GDM1 (cell line): Measurements from ENCODE around the gene GNPAT.

Experiments used
- DNase-seq: peaks from one replicate; lab custom pipeline; 2025; lab: John Stamatoyannopoulos, UW

GNPAT gene

DNA sequence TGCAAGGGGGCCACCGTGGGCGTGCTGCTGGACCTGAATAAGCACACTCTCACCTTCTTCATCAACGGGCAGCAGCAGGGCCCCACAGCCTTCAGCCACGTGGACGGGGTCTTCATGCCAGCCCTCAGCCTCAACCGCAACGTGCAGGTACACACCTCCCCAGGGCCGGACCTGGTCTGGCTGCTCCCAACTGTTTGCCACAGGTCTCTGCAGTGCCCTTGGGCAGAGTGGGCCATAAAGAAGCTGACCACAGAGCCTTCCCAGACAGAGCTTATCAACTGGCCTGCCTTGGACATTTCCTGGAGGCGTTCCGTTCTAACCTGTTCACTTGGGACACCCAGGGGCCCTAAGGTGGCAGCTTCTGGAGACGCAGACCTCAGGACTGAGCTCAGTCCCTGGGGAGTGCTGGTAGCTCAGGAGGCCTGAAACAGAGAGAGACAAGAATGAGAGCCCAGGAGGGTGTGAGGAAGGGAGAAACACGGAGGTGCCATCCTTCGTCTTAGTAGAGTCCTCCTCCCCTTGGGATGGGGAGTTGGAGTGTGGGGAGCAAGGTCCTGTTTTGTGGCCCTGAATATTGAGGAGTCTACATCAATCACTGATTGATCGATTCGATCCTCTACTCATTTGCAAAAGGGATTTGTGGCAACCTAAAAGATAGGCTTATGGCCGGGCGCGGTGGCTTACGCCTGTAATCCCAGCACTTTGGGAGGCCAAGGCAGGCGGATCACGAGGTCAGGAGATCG is 27.0 kb upstream of the GNPAT start:
- no peak for DNase-seq

GRCh38 chr1:231214918-231215680 is 25.9 kb upstream of the GNPAT start:
- DNase-seq, result no peak

- no peak for DNase-seq
Observed at GRCh38 chr1:231215681-231216385, 25.2 kb upstream of the GNPAT start.

DNA sequence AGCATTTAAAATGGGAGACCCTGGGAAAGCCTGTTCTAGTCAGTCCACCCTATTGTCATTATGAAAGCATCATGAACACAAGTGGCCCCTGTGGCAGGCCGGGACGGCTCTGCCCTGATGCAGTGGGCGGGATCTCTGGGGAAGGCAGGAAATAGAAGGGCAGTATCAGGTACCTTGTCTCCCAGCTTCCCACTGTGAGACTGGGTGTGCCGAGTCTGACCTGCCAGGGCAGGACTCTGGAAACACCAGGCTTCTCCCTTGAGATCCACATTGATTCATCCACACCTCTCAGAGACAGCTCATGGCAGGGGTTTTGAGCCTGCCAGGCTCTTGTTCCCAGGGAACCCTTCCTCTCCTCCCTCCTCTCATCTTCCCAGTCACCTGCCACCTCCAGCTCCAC is 24.5 kb upstream of the GNPAT start:
- no peak for DNase-seq

DNA sequence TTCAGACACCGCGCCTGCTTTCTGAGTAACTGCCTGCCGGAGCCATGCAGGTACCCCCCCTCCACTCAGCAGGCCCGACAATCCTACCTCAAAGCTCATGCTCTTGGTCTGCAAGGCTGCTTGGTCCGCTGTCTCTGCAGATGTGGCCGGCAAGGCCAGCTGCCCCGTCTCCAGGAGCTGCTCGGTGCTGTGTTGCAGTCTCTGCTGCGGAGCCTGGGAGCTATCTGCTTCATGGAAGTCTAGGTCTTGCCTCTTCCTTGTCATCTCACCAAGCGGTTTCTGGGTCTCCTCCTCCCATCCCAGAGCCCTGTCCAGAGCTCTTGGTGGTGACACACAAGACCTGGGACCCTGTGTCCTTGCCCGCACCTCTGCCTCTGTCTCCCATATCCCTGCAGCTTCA is 24.0 kb upstream of the GNPAT start:
- no peak for DNase-seq

DNA sequence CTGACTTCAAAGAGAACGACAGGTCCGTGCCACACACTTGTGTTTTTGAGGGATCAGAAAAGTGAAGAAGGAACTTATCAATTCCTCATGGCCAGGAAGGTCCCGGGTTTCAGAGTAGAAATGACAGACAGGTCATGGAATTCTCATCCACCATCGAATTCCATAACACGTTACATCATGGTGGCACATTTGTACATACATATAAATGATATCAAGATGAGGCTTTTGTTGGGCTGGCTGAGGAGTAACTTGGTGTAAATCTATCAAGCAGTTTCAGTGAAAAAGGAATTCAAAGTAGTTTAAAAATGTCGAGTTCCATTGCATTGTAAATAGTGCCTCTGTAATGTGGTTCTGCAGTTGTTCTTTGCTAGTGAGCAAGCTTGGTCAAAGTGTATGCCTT is 22.9 kb upstream of the GNPAT start:
- no peak for DNase-seq

- DNase-seq, result no peak
Observed at GRCh38 chr1:231219422-231220401, 21.3 kb upstream of the GNPAT start.

DNA sequence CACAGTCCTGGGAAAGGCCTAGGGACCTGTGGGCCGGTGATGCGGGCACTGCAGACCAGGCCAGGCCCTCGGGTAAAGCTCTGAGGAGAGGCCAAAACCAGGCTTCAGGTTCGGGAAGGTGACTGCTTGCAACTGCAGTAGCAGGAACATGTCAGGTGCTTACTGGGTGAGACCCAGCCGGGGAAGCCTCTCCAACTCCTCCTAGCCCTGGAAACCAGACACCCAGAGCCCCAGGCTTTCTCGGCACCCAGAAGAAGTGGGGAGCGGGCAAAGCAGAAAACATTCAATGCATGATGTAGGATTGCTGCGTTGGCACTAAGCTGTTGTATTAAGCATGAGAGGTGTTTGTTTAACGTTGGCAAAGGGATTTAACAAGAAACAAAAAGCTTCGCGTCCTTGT is 20.2 kb upstream of the GNPAT start:
- DNase-seq, result no peak

- no peak for DNase-seq
Observed at GRCh38 chr1:231226156-231226555, 14.9 kb upstream of the GNPAT start.

GRCh38 chr1:231231511-231231910 is 9.5 kb upstream of the GNPAT start:
- no peak for DNase-seq

- no peak for DNase-seq
Observed at GRCh38 chr1:231232870-231233734, 7.9 kb upstream of the GNPAT start.

- DNase-seq, result no peak
Observed at GRCh38 chr1:231233735-231234417, 7.1 kb upstream of the GNPAT start.

- no peak for DNase-seq
Observed at GRCh38 chr1:231234506-231234905, 6.5 kb upstream of the GNPAT start.

DNA sequence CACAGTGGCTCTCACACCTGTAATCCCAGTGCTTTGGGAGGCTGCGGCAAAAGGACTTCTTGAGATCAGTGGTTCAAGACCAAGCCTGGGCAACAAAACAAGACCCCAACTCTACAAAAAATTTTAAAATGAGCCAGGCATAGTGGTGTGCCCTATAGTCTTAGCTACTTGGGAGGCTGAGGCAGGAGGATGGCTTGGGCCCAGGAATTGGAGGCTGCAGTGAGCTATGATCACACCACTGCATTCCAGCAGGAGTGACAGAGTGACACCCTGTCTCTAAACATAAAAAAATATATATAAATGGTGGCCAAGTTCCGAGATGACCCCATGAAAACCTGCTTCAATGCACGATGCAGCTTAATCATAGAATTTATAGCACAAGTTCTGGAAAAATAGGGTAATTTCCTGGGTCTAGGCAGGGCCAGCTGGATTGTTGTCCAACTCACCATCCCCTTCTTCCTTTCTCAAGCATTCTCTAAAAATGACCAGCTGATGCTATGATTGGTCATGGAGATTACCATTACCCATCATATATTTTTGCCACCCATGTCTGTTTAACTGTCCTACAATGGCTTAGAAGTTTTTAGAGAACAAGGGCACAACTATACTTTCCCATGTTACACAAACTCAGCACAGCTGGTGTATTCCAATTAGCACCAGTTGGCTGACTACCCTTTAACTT is 5.3 kb upstream of the GNPAT start:
- no peak for DNase-seq

- no peak for DNase-seq
Observed at GRCh38 chr1:231236208-231236591, 4.8 kb upstream of the GNPAT start.

DNA sequence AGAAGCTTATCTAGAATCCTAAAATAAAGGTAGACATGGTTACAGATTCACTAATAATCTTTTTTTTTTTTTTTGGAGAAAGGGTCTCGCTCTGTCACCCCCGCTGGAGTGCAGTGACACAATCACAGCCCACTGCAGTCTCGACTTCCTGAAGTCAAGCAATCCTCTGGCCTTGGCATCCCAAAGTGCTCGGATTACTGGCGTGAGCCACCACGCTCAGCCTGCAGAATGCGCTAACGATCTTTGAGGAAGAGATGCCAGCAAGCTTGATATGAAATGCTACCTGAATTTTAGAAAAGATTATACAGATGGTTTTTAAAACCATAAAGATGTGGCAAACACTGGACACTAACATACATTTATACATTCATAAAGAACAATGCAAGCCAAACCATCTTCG is 4.1 kb upstream of the GNPAT start:
- DNase-seq, result no peak

DNA sequence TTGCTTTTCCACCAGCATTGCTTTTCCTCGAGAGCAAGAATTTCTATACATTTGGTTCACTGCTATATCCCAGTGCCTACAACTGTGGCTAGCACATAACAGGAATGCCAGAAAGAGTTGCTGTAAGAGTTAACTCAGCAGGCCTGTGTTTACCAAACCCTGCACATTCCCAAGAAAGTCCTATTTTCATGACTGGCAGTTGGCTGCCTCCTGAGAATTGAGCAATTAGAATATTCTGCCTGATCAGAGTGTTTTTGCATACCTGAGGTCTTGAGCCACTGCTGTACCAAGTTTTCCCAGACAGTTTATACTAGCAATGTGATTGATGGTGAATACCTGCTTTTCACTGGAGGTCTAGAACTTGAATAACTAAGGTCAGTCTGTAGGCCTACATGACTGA is 2.7 kb upstream of the GNPAT start:
- DNase-seq, result no peak

DNA sequence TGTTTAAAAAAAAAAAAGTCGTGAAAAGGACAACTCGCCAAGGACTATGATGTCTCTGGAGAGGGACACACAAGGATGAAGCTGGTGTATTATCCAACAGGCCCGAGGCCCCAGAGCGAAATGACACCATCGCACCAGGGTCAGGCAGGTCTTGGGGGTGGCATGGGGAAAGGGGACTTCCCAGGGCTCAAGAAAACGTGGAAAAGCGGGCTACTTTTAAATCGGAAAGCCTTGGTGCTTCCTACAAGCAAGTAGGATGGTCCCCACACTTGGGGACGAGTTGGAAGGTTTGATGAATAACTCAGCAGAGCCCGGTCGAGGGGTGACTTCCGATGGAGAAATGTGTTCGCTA is 505 bp upstream of the GNPAT start:
- no peak for DNase-seq

DNA sequence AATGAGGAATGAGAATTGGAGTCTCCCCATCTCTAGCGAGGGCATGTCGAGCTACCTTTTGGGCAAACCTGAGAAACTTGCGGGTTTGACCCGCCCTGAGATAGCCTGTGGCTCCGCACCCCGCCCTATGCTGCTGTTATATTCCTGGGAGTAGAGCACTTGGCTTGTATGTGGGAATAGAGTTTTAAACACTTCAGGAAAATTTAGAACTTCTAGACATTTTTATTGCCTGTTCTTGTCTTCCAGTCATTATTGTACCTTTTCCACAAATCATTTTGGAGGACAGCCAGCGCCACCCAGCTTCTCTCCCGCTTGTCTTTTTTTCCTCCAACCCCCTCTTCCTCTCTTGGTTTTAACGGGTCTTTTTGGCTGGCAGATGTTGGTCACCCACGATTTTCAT is 738 bp downstream of the GNPAT start:
- DNase-seq, result no peak
